Measurements from ENCODE around the gene SLC25A40.

The SLC25A40 gene

GRCh38 chr7:87899255-87899654 lies 23.1 kb upstream of the SLC25A40 start:
- no peak overlapping the region for H3K4me3 ChIP-seq (ENCODE audit: low read depth, low read length)
- TF ChIP-seq CTCF (IDR thresholded peaks at IDR 0.05; ENCODE audit: low read depth, low read length, missing control alignments): no peak
- DNase-seq (ENCODE audit: low read depth): no peak

- no peak for DNase-seq (ENCODE audit: low read depth)
- no peak for TF ChIP-seq CTCF (IDR thresholded peaks at IDR 0.05; ENCODE audit: low read depth, low read length, missing control alignments)
- no peak overlapping the region for H3K4me3 ChIP-seq (ENCODE audit: low read depth, low read length)
Observed at GRCh38 chr7:87895363-87895762, 19.2 kb upstream of the SLC25A40 start.

- DNase-seq (ENCODE audit: low read depth): no peak
- TF ChIP-seq CTCF (IDR thresholded peaks at IDR 0.05; ENCODE audit: low read depth, low read length, missing control alignments): peak; percentile 2
- no peak overlapping the region for H3K4me3 ChIP-seq (ENCODE audit: low read depth, low read length)
Observed at GRCh38 chr7:87886875-87887274, 10.7 kb upstream of the SLC25A40 start.

- no peak for TF ChIP-seq CTCF (IDR thresholded peaks at IDR 0.05; ENCODE audit: low read depth, low read length, missing control alignments)
- H3K4me3 ChIP-seq (ENCODE audit: low read depth, low read length): no peak overlapping the region
- DNase-seq (ENCODE audit: low read depth): no peak
Observed at GRCh38 chr7:87885018-87885417, 8.9 kb upstream of the SLC25A40 start.

- no peak overlapping the region for H3K4me3 ChIP-seq (ENCODE audit: low read depth, low read length)
- no peak for TF ChIP-seq CTCF (IDR thresholded peaks at IDR 0.05; ENCODE audit: low read depth, low read length, missing control alignments)
- DNase-seq (ENCODE audit: low read depth): no peak
Observed at GRCh38 chr7:87882151-87882937, 6.2 kb upstream of the SLC25A40 start.

- no peak for DNase-seq (ENCODE audit: low read depth)
- TF ChIP-seq CTCF (IDR thresholded peaks at IDR 0.05; ENCODE audit: low read depth, low read length, missing control alignments): no peak
- H3K4me3 ChIP-seq (ENCODE audit: low read depth, low read length): peak overlapping the region; percentile 68
Observed at GRCh38 chr7:87878208-87878735, 2.1 kb upstream of the SLC25A40 start.

All from GM12864 (cell line).